Caco-2 (cell line): Measurements from ENCODE around the gene PCDHA12. TPM values are rescaled to one million over a fixed set of nuclear protein-coding genes. Genes with fewer than 3 reads are reported as not detected.
"Not testable (repeated sequence)": the region's sequence is repeated elsewhere in the genome, so short reads cannot be mapped to it uniquely, and the experiment has no call there.

Experiments
- BruUV-seq: library from RNA; stranded (reverse); fragments of 400-500 nt; replicated peaks from 2 replicates; lab custom pipeline; 2021; lab: Mats Ljungman, UMichigan
- CTCF ChIA-PET: fragments of 300-600 bp; sonication (Branson Sonifier 250); formaldehyde crosslinking; loops from one replicate; lab custom pipeline; 2022; ENCODE audit warnings: antibody characterized with exemption; lab: Charles Lee
- POLR2A ChIA-PET: fragments of 300-600 bp; sonication (Branson Sonifier 250); formaldehyde crosslinking; loops from one replicate; lab custom pipeline; 2022; ENCODE audit warnings: antibody characterized with exemption; lab: Charles Lee
- DNase-seq, 2 experiments: peaks; one replicate each; pipeline versions ENCODE4 v3.0.0 to v3.0.0-alpha.2; 2020 to 2022
- H3K27me3 ChIP-seq: replicated peaks from 2 replicates; pipeline ENCODE4 v1.6.0; 2011; ENCODE audit warnings: low read length; ENCODE audit not compliant: control insufficient read depth, insufficient read depth
- H3K36me3 ChIP-seq: 2 replicates; pipeline ENCODE4 v1.5.1; 2011; ENCODE audit warnings: low read length; ENCODE audit not compliant: control insufficient read depth, insufficient read depth
- H3K4me1 ChIP-seq: fragments of 250-450 bp; sonication (Bioruptor Pico); 2 replicates; pipeline ENCODE4 v1.5.1; 2020; ENCODE audit warnings: mild to moderate bottlenecking
- H3K4me3 ChIP-seq: 2 replicates; pipeline ENCODE4 v1.5.1; 2011; ENCODE audit warnings: low read depth, mild to moderate bottlenecking, control low read depth, low read length
- H3K9me3 ChIP-seq: fragments of 250-450 bp; sonication (Bioruptor Pico); 2 replicates; pipeline ENCODE4 v1.5.1; 2020; ENCODE audit warnings: mild to moderate bottlenecking, moderate library complexity
- H3K27ac Mint-ChIP-seq: one replicate; pipeline ENCODE4 v1.8.0; 2022; ENCODE audit warnings: mixed read lengths; ENCODE audit not compliant: unreplicated experiment
- H3K27me3 Mint-ChIP-seq: one replicate; pipeline ENCODE4 v1.8.0; 2022; ENCODE audit warnings: mixed read lengths; ENCODE audit not compliant: insufficient read depth, unreplicated experiment
- H3K36me3 Mint-ChIP-seq: one replicate; pipeline ENCODE4 v1.8.0; 2022; ENCODE audit warnings: mild to moderate bottlenecking, mixed read lengths; ENCODE audit not compliant: insufficient read depth, unreplicated experiment
- H3K4me1 Mint-ChIP-seq: one replicate; pipeline ENCODE4 v1.8.0; 2022; ENCODE audit warnings: low read depth, mixed read lengths; ENCODE audit not compliant: unreplicated experiment
- H3K4me3 Mint-ChIP-seq: one replicate; pipeline ENCODE4 v1.8.0; 2022; ENCODE audit warnings: mild to moderate bottlenecking, moderate library complexity, mixed read lengths; ENCODE audit not compliant: unreplicated experiment
- H3K9me3 Mint-ChIP-seq: one replicate; pipeline ENCODE4 v1.8.0; 2022; ENCODE audit warnings: mixed read lengths; ENCODE audit not compliant: unreplicated experiment
- intact Hi-C: fragments of 100-400 bp; cut with micrococcal nuclease; formaldehyde crosslinking; loops from one replicate; pipeline ENCODE4 v1.10.0; 2022; ENCODE audit not compliant: unreplicated experiment
- total RNA-seq: library from RNA; stranded (reverse); gene quantifications from 2 replicates; pipeline ENCODE4 v1.2.3, GENCODE V29; 2022
- TF ChIP-seq, protein P1 (sequence below), 2 experiments: fragments of 200-600 bp in 1 of 2; IDR thresholded peaks; 1 replicate in 1 of 2; 2 replicates in 1 of 2; pipeline versions ENCODE4 v1.5.1 to v1.8.0; 2011 to 2022; ENCODE audit warnings: antibody characterized with exemption in 1 of 2, control low read depth in 1 of 2, inconsistent platforms in 1 of 2, low read depth in 1 of 2, low read length in 1 of 2, mild to moderate bottlenecking in 1 of 2, moderate library complexity in 1 of 2; ENCODE audit not compliant: insufficient read depth in 1 of 2, severe bottlenecking in 1 of 2, unreplicated experiment in 1 of 2

PCDHA12 gene
- total RNA-seq, 1 experiment from 2014 or later = not detected

DNA sequence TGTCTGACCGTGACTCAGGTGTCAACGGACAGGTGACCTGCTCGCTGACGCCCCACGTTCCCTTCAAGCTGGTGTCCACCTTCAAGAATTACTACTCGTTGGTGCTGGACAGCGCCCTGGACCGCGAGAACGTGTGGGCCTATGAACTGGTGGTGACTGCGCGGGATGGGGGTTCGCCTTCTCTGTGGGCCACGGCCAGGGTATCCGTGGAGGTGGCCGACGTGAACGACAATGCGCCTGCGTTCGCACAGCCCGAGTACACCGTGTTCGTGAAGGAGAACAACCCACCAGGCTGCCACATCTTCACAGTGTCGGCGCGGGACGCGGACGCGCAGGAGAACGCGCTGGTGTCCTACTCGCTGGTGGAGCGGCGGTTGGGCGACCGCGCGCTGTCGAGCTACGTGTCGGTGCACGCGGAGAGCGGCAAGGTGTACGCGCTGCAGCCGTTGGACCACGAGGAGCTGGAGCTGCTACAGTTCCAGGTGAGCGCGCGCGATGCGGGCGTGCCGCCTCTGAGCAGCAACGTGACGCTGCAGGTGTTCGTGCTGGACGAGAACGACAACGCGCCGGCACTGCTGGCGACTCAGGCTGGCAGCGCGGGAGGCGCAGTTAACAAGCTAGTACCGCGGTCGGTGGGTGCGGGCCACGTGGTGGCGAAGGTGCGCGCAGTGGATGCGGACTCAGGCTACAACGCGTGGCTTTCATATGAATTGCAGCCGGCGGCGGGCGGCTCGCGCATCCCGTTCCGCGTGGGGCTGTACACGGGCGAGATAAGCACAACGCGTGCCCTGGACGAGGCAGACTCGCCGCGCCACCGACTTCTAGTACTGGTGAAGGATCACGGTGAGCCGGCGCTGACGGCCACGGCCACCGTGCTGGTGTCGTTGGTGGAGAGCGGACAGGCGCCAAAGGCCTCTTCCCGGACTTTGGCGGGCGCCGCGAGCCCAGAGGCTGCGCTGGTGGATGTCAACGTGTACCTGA is 4.6 kb upstream of the PCDHA12 start:
- H3K4me1 ChIP-seq = no peaks in the 10 kb centered on the region
- POLR2A ChIA-PET = no interaction called here
- no TSS peak for BruUV-seq
- Mint-ChIP-seq H3K4me1 (no peaks in the 10 kb centered on the region), H3K27me3 (no peaks in the 10 kb centered on the region), H3K27ac (no peak overlapping the region), H3K4me3 (no peak overlapping the region), H3K9me3 (no peaks in the 10 kb centered on the region), H3K36me3 (no peaks in the 10 kb centered on the region)
- intact Hi-C loops = no loop called here
- TF ChIP-seq, protein P1, sequence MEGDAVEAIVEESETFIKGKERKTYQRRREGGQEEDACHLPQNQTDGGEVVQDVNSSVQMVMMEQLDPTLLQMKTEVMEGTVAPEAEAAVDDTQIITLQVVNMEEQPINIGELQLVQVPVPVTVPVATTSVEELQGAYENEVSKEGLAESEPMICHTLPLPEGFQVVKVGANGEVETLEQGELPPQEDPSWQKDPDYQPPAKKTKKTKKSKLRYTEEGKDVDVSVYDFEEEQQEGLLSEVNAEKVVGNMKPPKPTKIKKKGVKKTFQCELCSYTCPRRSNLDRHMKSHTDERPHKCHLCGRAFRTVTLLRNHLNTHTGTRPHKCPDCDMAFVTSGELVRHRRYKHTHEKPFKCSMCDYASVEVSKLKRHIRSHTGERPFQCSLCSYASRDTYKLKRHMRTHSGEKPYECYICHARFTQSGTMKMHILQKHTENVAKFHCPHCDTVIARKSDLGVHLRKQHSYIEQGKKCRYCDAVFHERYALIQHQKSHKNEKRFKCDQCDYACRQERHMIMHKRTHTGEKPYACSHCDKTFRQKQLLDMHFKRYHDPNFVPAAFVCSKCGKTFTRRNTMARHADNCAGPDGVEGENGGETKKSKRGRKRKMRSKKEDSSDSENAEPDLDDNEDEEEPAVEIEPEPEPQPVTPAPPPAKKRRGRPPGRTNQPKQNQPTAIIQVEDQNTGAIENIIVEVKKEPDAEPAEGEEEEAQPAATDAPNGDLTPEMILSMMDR (IDR thresholded peaks at IDR 0.05; ENCODE audit: insufficient read depth in 1 of 2, low read depth in 1 of 2, low read length in 1 of 2, severe bottlenecking in 1 of 2, unreplicated experiment in 1 of 2) = no peak
- no peak overlapping the region for H3K4me3 ChIP-seq
- H3K27me3 ChIP-seq = no peaks in the 10 kb centered on the region
- peaks cover 7% of the 10 kb centered on the region; the same call in 1 of the 2 replicates for H3K9me3 ChIP-seq
- H3K36me3 ChIP-seq = no peaks in the 10 kb centered on the region
- CTCF ChIA-PET = no interaction called here
- no peak for DNase-seq

DNA sequence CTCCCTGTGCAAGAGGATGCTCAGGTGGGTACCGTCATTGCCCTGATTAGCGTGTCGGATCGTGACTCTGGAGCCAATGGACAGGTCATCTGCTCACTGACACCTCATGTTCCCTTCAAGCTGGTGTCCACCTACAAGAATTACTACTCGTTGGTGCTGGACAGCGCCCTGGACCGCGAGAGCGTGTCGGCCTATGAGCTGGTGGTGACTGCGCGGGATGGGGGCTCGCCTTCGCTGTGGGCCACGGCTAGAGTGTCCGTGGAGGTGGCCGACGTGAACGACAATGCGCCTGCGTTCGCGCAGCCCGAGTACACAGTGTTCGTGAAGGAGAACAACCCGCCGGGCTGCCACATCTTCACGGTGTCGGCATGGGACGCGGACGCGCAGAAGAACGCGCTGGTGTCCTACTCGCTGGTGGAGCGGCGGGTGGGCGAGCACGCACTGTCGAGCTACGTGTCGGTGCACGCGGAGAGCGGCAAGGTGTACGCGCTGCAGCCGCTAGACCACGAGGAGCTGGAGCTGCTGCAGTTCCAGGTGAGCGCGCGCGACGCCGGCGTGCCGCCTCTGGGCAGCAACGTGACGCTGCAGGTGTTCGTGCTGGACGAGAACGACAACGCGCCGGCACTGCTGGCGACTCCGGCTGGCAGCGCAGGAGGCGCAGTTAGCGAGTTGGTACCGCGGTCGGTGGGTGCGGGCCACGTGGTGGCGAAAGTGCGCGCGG is 1.6 kb downstream of the PCDHA12 start:
- DNase-seq, H3K36me3 Mint-ChIP-seq, H3K36me3 ChIP-seq, H3K27me3 Mint-ChIP-seq, H3K9me3 ChIP-seq, H3K27ac Mint-ChIP-seq, intact Hi-C loops, H3K4me1 Mint-ChIP-seq, H3K4me3 Mint-ChIP-seq, POLR2A ChIA-PET, H3K4me1 ChIP-seq, CTCF ChIA-PET, H3K27me3 ChIP-seq, H3K4me3 ChIP-seq, BruUV-seq: not testable (repeated sequence)
- peaks cover 15% of the 10 kb centered on the region for H3K9me3 Mint-ChIP-seq

DNA sequence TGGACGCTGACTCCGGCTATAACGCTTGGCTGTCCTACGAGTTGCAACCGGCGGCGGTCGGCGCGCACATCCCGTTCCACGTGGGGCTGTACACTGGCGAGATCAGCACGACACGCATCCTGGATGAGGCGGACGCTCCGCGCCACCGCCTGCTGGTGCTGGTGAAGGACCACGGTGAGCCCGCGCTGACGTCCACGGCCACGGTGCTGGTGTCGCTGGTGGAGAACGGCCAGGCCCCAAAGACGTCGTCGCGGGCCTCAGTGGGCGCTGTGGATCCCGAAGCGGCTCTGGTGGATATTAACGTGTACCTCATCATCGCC is 2.1 kb downstream of the PCDHA12 start:
- no peak for DNase-seq

More for the DNA sequence above, 2.1 kb downstream of the PCDHA12 start:
- Mint-ChIP-seq H3K27ac (no peak overlapping the region), H3K36me3 (no peaks in the 10 kb centered on the region), H3K4me1 (no peaks in the 10 kb centered on the region), H3K27me3 (no peaks in the 10 kb centered on the region), H3K4me3 (no peak overlapping the region), H3K9me3 (peaks cover 15% of the 10 kb centered on the region)
- no peaks in the 10 kb centered on the region for H3K27me3 ChIP-seq
- TF ChIP-seq, protein P1 (IDR thresholded peaks at IDR 0.05; ENCODE audit: insufficient read depth in 1 of 2, low read depth in 1 of 2, low read length in 1 of 2, severe bottlenecking in 1 of 2, unreplicated experiment in 1 of 2) = no peak
- H3K36me3 ChIP-seq = no peaks in the 10 kb centered on the region
- intact Hi-C loops = no loop called here
- no TSS peak for BruUV-seq
- ChIA-PET CTCF (no interaction called here), POLR2A (no interaction called here)
- no peaks in the 10 kb centered on the region for H3K4me1 ChIP-seq
- H3K9me3 ChIP-seq = peaks cover 4% of the 10 kb centered on the region; the same call in 1 of the 2 replicates
- H3K4me3 ChIP-seq = no peak overlapping the region
